Left ventricle myocardium inferior (tissue), 1 donor: Measurements from ENCODE around the gene KCNH2. TPM values are rescaled to one million over a fixed set of nuclear protein-coding genes. Genes with fewer than 3 reads are reported as not detected.

Experiments
- DNase-seq: peaks from one replicate; pipeline ENCODE4 v3.0.0-alpha.2; 2020
- H3K27ac ChIP-seq: fragments of 200-600 bp; replicated peaks from 2 replicates; pipeline ENCODE4 v1.8.0; 2021
- H3K27me3 ChIP-seq: fragments of 200-600 bp; 2 replicates; pipeline ENCODE4 v1.8.0; 2021; ENCODE audit warnings: low read depth
- H3K36me3 ChIP-seq: fragments of 200-600 bp; 2 replicates; pipeline ENCODE4 v1.8.0; 2021
- H3K4me1 ChIP-seq: fragments of 200-600 bp; 2 replicates; pipeline ENCODE4 v1.8.0; 2021
- H3K4me3 ChIP-seq: fragments of 200-600 bp; 2 replicates; pipeline ENCODE4 v1.8.0; 2021; ENCODE audit warnings: mild to moderate bottlenecking, moderate library complexity
- H3K9me3 ChIP-seq: fragments of 200-600 bp; replicated peaks from 2 replicates; pipeline ENCODE4 v1.8.0; 2021
- CTCF ChIP-seq: fragments of 200-600 bp; IDR thresholded peaks from 2 replicates; pipeline ENCODE4 v1.8.0; 2021; ENCODE audit warnings: antibody characterized with exemption, mild to moderate bottlenecking, borderline replicate concordance
- intact Hi-C: fragments of 100-400 bp; cut with micrococcal nuclease; formaldehyde crosslinking; loops from one replicate; pipeline ENCODE4 v1.11.0; 2022
- total RNA-seq: library from RNA; stranded (reverse); fragmentation: NEBNext Ultra II Directional; extraction: Animal tissue kit (Norgen Biotek cat#: 25700); gene quantifications from one replicate; pipeline ENCODE4 v1.2.1, GENCODE V29; 2021
- donor health status: DM: no; HTN: yes; CAD: no; lungs with severe emphysema.

The KCNH2 gene
- total RNA-seq, 1 donor from 2014 or later: 94.1 TPM

- H3K9me3 ChIP-seq: no peaks in the 10 kb centered on the region
- H3K4me1 ChIP-seq: peaks cover 98% of the 10 kb centered on the region
- H3K27ac ChIP-seq: peak overlapping the region; percentile 96
- peaks cover 91% of the 10 kb centered on the region for H3K27me3 ChIP-seq
- no peaks in the 10 kb centered on the region for H3K36me3 ChIP-seq
- intact Hi-C loops: no loop called here
- no peak for TF ChIP-seq CTCF
- DNase-seq: peak; percentile 14
- no peak overlapping the region for H3K4me3 ChIP-seq
These were observed 19.5 kb downstream of the KCNH2 start for GRCh38 chr7:150958597-150958996.

- intact Hi-C loops: no loop called here
- H3K4me1 ChIP-seq: peaks cover 98% of the 10 kb centered on the region
- no peak for DNase-seq
- no peak for TF ChIP-seq CTCF
- H3K36me3 ChIP-seq: no peaks in the 10 kb centered on the region
- peak overlapping the region; percentile 96 for H3K27ac ChIP-seq
- H3K9me3 ChIP-seq: no peaks in the 10 kb centered on the region
- H3K27me3 ChIP-seq: peaks cover 92% of the 10 kb centered on the region
- H3K4me3 ChIP-seq: no peak overlapping the region
These were observed 20.0 kb downstream of the KCNH2 start for GRCh38 chr7:150958062-150958552.

DNA sequence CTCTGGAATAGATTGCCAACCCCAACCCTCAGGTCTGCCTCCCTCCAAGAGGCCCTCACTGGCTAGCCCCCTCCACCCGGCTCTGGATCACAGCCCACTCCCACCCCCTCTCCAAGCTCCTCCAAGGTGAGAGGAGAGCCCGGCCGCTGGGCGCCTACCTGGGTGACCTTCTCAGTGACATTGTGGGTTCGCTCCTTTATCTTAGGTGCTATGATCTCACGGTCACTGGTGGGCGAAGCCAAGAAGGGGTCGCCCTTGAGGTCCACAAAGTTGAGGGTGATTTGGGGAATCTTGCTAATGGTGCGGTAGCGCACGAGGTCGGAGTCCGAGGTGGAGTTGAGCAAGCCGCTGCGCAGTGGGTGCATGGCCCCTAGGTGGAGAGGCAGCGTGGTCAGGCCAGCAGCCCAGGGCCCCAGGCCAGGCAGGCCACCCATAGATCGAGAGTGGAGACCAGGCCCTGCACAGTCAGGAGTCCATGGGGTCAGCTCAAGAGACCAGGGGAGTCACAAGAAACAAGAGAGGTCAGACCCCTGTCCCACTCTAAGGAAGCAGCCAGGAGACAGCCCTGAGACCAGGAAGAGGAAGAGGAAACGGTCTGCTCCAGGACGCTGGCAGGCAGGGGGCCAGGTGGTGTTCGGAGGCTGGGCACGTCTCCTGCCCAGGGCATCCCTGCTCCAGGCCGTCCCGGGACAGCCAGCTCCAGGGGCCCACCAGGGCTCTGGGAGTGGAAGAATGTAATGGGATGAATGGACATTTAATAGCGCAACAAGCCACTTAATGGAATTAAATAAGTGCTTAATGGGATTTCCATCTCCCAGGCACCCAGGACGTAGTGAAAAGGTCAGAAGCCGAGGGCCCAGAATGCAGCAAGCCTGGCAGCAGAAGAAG is 20.7 kb downstream of the KCNH2 start:
- peaks cover 97% of the 10 kb centered on the region for H3K4me1 ChIP-seq
- H3K9me3 ChIP-seq: no peaks in the 10 kb centered on the region
- H3K27ac ChIP-seq: peak overlapping the region; percentile 96
- H3K36me3 ChIP-seq: no peaks in the 10 kb centered on the region
- no peak overlapping the region for H3K4me3 ChIP-seq
- TF ChIP-seq CTCF: no peak
- peaks cover 87% of the 10 kb centered on the region for H3K27me3 ChIP-seq
- intact Hi-C loops: no loop called here
- DNase-seq: peak; percentile 15

DNA sequence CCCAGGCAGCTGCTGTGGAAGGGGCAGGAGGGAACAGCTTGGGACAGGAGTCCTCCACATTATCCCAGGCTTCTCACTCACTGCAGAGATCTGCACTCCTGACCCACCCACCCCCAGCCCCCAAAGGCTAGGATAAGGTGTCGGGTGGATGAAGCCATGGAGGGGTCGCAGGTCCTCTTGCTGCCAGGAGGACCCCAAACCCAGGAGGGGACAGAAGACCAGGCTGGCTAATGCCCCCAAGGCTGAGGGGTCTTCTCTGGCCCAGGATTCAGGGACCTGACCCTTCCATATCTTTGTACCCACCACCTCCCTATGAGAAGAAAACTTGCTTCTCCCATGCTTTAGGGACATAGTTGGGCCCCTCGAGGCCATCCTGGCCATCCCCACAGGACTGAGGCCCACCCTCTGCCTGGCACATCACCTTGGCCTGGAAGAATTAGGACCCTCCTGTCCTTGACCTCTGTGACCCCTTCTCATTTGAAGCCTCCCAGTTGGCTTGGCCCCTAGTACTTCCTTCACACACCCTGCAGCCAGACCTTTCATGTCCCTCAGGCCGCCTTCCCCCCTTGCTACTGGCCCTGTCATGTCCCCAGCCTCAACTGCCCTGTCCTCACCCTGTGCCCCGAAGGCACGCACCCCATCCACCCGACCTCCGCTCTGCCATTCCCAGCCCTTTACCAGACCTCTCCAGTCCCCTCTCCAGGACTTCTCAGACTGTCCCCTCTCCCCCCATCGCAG is 21.6 kb downstream of the KCNH2 start:
- H3K27ac ChIP-seq: peak overlapping the region; percentile 96
- H3K9me3 ChIP-seq: no peaks in the 10 kb centered on the region
- DNase-seq: no peak
- peaks cover 80% of the 10 kb centered on the region for H3K27me3 ChIP-seq
- peaks cover 89% of the 10 kb centered on the region for H3K4me1 ChIP-seq
- H3K36me3 ChIP-seq: no peaks in the 10 kb centered on the region
- TF ChIP-seq CTCF: no peak
- intact Hi-C loops: no loop called here
- no peak overlapping the region for H3K4me3 ChIP-seq

- Histone ChIP-seq H3K4me1 (peaks cover 81% of the 10 kb centered on the region), H3K9me3 (no peaks in the 10 kb centered on the region), H3K27ac (peak overlapping the region; percentile 96), H3K36me3 (peaks cover 7% of the 10 kb centered on the region), H3K27me3 (peaks cover 72% of the 10 kb centered on the region), H3K4me3 (peak overlapping the region; percentile 27)
- peak; percentile 21 for TF ChIP-seq CTCF
- peak; percentile 68 for DNase-seq
- intact Hi-C loops: no loop called here
These were observed 22.4 kb downstream of the KCNH2 start for GRCh38 chr7:150955519-150956394.
